Osteoblast (primary cell): Measurements from ENCODE around the gene GALNT10. TPM values are rescaled to one million over a fixed set of nuclear protein-coding genes. Genes with fewer than 3 reads are reported as not detected.

ENCODE experiments used
- DNase-seq: peaks from one replicate; pipeline ENCODE4 v3.0.0; 2011; ENCODE audit warnings: low spot score, mixed read lengths; ENCODE audit not compliant: insufficient read length; ENCODE audit errors: missing footprints
- H2AFZ ChIP-seq: 2 replicates; pipeline ENCODE4 v1.6.0; 2011; ENCODE audit warnings: mild to moderate bottlenecking, low read length
- H3K27ac ChIP-seq: 2 replicates; pipeline ENCODE4 v1.5.1; 2011; ENCODE audit warnings: mild to moderate bottlenecking, low read depth, low read length, moderate library complexity
- H3K27me3 ChIP-seq: 2 replicates; pipeline ENCODE4 v1.6.0; 2012; ENCODE audit warnings: mild to moderate bottlenecking, control low read depth, inconsistent platforms, low read length, moderate library complexity; ENCODE audit not compliant: insufficient read depth
- H3K36me3 ChIP-seq: 2 replicates; pipeline ENCODE4 v1.5.1; 2011; ENCODE audit warnings: mild to moderate bottlenecking, low read length, control low read depth, moderate library complexity; ENCODE audit not compliant: insufficient read depth
- H3K4me1 ChIP-seq: 2 replicates; pipeline ENCODE4 v1.5.1; 2011; ENCODE audit warnings: mild to moderate bottlenecking, low read length, control low read depth, moderate library complexity; ENCODE audit not compliant: insufficient read depth
- H3K4me2 ChIP-seq: 2 replicates; pipeline ENCODE4 v1.6.0; 2011; ENCODE audit warnings: mild to moderate bottlenecking, low read length; ENCODE audit not compliant: insufficient read depth
- H3K4me3 ChIP-seq: fragments of 200-600 bp; sonication (generic); 3 replicates; pipeline ENCODE4 v1.5.1; 2012; ENCODE audit warnings: mild to moderate bottlenecking, low read length, inconsistent platforms; ENCODE audit not compliant: insufficient read depth
- H3K79me2 ChIP-seq: 2 replicates; pipeline ENCODE4 v1.6.0; 2012; ENCODE audit warnings: mild to moderate bottlenecking, low read length, control low read depth, inconsistent platforms; ENCODE audit not compliant: insufficient read depth
- H3K9me3 ChIP-seq: 2 replicates; pipeline ENCODE4 v1.5.1; 2011; ENCODE audit warnings: low read depth, low read length, control low read depth
- H4K20me1 ChIP-seq: 2 replicates; pipeline ENCODE4 v1.6.0; 2012; ENCODE audit warnings: mild to moderate bottlenecking, low read length, control low read depth; ENCODE audit not compliant: insufficient read depth
- CTCF ChIP-seq: IDR thresholded peaks from 2 replicates; pipeline ENCODE4 v1.5.1; 2011; ENCODE audit warnings: mild to moderate bottlenecking, low read depth, low read length, moderate library complexity; ENCODE audit errors: extremely low read depth
- total RNA-seq: library from RNA; depleted of rRNA; stranded (reverse); fragments of >200 nt; gene quantifications from 2 replicates; pipeline ENCODE4 v1.2.3, GENCODE V29; 2012

GALNT10 gene
- total RNA-seq, 1 donor: 62.2 TPM

GRCh38 chr5:154370813-154371212 is 180.3 kb downstream of the GALNT10 start:
- no peaks in the 10 kb centered on the region for H4K20me1 ChIP-seq
- H3K9me3 ChIP-seq: no peaks in the 10 kb centered on the region
- H2AFZ ChIP-seq: no peak overlapping the region
- no peaks in the 10 kb centered on the region for H3K79me2 ChIP-seq
- no peak for DNase-seq
- TF ChIP-seq CTCF: no peak
- H3K4me1 ChIP-seq: peaks cover 69% of the 10 kb centered on the region
- H3K27ac ChIP-seq: peak overlapping the region; percentile 90
- H3K27me3 ChIP-seq: no peaks in the 10 kb centered on the region
- peaks cover 2% of the 10 kb centered on the region for H3K36me3 ChIP-seq
- H3K4me2 ChIP-seq: no peak overlapping the region
- H3K4me3 ChIP-seq: no peak overlapping the region

GRCh38 chr5:154371687-154372086 is 181.2 kb downstream of the GALNT10 start:
- Histone ChIP-seq H3K9me3 (no peaks in the 10 kb centered on the region), H3K4me1 (peaks cover 60% of the 10 kb centered on the region), H3K79me2 (no peaks in the 10 kb centered on the region), H2AFZ (no peak overlapping the region), H3K4me2 (peak overlapping the region; percentile 21), H3K27me3 (no peaks in the 10 kb centered on the region), H3K27ac (peak overlapping the region; percentile 90), H3K36me3 (peaks cover 11% of the 10 kb centered on the region), H4K20me1 (no peaks in the 10 kb centered on the region), H3K4me3 (no peak overlapping the region)
- DNase-seq: peak; percentile 87
- TF ChIP-seq CTCF: no peak

GRCh38 chr5:154372661-154373060 is 182.1 kb downstream of the GALNT10 start:
- no peaks in the 10 kb centered on the region for H4K20me1 ChIP-seq
- no peak overlapping the region for H3K4me3 ChIP-seq
- H3K9me3 ChIP-seq: no peaks in the 10 kb centered on the region
- H3K4me1 ChIP-seq: peaks cover 50% of the 10 kb centered on the region
- no peaks in the 10 kb centered on the region for H3K79me2 ChIP-seq
- no peak for TF ChIP-seq CTCF
- H3K4me2 ChIP-seq: no peak overlapping the region
- no peaks in the 10 kb centered on the region for H3K27me3 ChIP-seq
- H3K27ac ChIP-seq: no peak overlapping the region
- peaks cover 19% of the 10 kb centered on the region for H3K36me3 ChIP-seq
- DNase-seq: no peak
- no peak overlapping the region for H2AFZ ChIP-seq

GRCh38 chr5:154373326-154373725 is 182.8 kb downstream of the GALNT10 start:
- Histone ChIP-seq H3K27me3 (no peaks in the 10 kb centered on the region), H3K27ac (no peak overlapping the region), H3K4me1 (peaks cover 43% of the 10 kb centered on the region), H4K20me1 (no peaks in the 10 kb centered on the region), H2AFZ (no peak overlapping the region), H3K9me3 (no peaks in the 10 kb centered on the region), H3K4me3 (no peak overlapping the region), H3K79me2 (no peaks in the 10 kb centered on the region), H3K36me3 (peaks cover 24% of the 10 kb centered on the region), H3K4me2 (no peak overlapping the region)
- no peak for TF ChIP-seq CTCF
- no peak for DNase-seq
